ENCODE results near the gene KCNH2.
"Not testable (repeated sequence)": the region's sequence is repeated elsewhere in the genome, so short reads cannot be mapped to it uniquely, and the experiment has no call there.

The KCNH2 gene

GRCh38 chr7:150978126-150978789 lies at the start of gene KCNH2:
TSS of gene KCNH2 (minus strand) at chr7:150978321. CDS start at chr7:150977913, 408 bp downstream.
- DNase-seq = peak; percentile 74

- DNase-seq = not testable (repeated sequence)
These were observed 49.6 kb upstream of the KCNH2 start for GRCh38 chr7:151027728-151028130.

GRCh38 chr7:151026771-151027727 lies 48.9 kb upstream of the KCNH2 start:
- DNase-seq = not testable (repeated sequence)

- DNase-seq = no peak
These were observed 48.0 kb upstream of the KCNH2 start for GRCh38 chr7:151025924-151026671.

- no peak for DNase-seq
These were observed 46.4 kb upstream of the KCNH2 start, which contains the start of gene ATG9B for GRCh38 chr7:151024435-151025056. TSS of gene ATG9B (minus strand) at chr7:151024494. CDS start at chr7:151024423, 71 bp downstream.

GRCh38 chr7:151023232-151023631 lies 45.1 kb upstream of the KCNH2 start:
- DNase-seq = no peak

- no peak for DNase-seq
These were observed 42.1 kb upstream of the KCNH2 start for GRCh38 chr7:151020231-151020630.

GRCh38 chr7:151019130-151019447 lies 41.0 kb upstream of the KCNH2 start:
- DNase-seq = no peak

GRCh38 chr7:151018421-151019129 lies 40.5 kb upstream of the KCNH2 start:
- DNase-seq = peak; percentile 28

GRCh38 chr7:151017953-151018420 lies 39.9 kb upstream of the KCNH2 start:
- peak; percentile 46 for DNase-seq

- DNase-seq = no peak
These were observed 39.3 kb upstream of the KCNH2 start for GRCh38 chr7:151017370-151017952.

GRCh38 chr7:151016942-151017341 lies 38.8 kb upstream of the KCNH2 start:
- no peak for DNase-seq

- no peak for DNase-seq
These were observed 38.4 kb upstream of the KCNH2 start for GRCh38 chr7:151016505-151016904.

GRCh38 chr7:151015967-151016366 lies 37.8 kb upstream of the KCNH2 start:
- no peak for DNase-seq

GRCh38 chr7:151014950-151015349 lies 36.8 kb upstream of the KCNH2 start:
- DNase-seq = no peak

- peak; percentile 76 for DNase-seq
These were observed 35.8 kb upstream of the KCNH2 start for GRCh38 chr7:151013733-151014497.

GRCh38 chr7:151013356-151013732 lies 35.2 kb upstream of the KCNH2 start:
- DNase-seq = no peak

- peak; percentile 47 for DNase-seq
These were observed 34.8 kb upstream of the KCNH2 start for GRCh38 chr7:151012911-151013347.

GRCh38 chr7:151012031-151012692 lies 34.0 kb upstream of the KCNH2 start:
- DNase-seq = no peak

GRCh38 chr7:151011616-151012015 lies 33.5 kb upstream of the KCNH2 start:
- DNase-seq = not testable (repeated sequence)
